DMS153 treated with DMSO at 0.1 percent for 48 hours (cell line): Measurements from ENCODE around the gene CCL18.
"Not testable (repeated sequence)": the region's sequence is repeated elsewhere in the genome, so short reads cannot be mapped to it uniquely, and the experiment has no call there.

Experiments used
- DNase-seq: peaks from one replicate; lab custom pipeline; 2025; ENCODE audit not compliant: unreplicated experiment; lab: John Stamatoyannopoulos, UW

Gene CCL18, protein sequence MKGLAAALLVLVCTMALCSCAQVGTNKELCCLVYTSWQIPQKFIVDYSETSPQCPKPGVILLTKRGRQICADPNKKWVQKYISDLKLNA

DNA sequence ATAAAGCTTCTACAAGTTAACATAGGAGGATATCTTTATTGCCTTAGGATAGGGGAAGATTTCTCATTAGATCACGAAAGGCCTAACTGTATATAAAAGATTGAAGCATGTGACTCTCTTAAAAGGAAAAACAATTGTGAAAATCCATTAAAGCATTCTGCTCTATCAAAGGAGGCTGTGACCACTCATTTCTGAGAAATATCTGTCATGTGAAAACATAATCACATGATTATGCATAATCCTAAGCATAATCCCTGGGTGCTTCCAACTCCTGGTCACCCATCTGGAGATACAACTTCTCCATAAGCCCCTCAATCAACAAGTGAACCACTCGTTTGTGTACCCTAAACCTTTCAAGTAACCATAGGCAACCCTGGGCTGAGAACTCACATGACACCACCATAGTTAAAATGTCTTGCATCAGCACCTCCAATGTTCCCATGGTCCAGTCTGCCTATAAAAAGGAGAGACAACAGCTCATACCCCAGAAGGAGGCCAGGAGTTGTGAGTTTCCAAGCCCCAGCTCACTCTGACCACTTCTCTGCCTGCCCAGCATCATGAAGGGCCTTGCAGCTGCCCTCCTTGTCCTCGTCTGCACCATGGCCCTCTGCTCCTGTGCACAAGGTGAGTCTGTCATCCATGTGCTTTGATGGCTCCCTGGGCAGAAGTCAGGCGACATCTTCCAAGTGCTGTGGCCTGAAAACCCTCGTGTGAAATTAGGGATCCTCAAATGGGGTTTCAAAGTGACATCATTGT is at the start of gene CCL18:
CCL18 (plus strand) TSS at position 487 of the 756 bp plus-strand sequence; CDS start at position 558, 71 bp downstream.
- no peak for DNase-seq

DNA sequence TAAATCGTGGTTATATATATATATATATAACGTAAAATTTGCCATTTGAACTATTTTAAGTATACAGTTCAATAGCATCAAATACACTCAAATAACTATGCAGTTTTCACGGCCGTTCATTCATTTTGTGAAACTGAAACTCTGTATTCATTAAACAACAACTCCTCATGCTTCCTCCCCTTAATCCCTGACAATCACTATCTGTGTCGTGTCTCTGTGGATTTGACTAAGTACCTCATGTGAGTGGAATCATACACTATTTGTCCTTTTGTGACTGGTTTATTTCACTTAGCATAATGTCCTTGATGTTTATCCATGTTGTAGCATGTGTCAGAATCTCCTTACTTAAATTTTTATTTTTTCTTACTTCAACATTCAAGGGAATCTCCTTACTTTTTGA is 49.1 kb upstream of the CCL18 start:
- DNase-seq = no peak

DNA sequence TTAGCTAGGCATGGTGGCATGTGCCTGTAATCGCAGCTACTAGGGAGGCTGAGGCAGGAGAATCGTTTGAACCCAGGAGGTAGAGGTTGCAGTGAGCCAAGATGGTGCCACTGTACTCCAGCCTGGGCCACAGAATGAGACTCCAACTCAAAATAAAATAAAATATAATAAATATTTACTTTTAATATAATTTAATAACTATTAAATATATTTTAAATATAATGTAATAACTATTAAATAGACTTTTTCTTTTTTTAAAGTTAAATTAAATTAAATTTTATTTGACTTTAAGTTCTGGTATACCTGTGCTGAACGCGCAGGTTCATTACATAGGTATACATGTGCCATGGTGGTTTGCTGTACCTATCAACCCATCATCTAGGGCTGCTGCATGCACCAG is 48.2 kb upstream of the CCL18 start:
- DNase-seq = not testable (repeated sequence)

DNA sequence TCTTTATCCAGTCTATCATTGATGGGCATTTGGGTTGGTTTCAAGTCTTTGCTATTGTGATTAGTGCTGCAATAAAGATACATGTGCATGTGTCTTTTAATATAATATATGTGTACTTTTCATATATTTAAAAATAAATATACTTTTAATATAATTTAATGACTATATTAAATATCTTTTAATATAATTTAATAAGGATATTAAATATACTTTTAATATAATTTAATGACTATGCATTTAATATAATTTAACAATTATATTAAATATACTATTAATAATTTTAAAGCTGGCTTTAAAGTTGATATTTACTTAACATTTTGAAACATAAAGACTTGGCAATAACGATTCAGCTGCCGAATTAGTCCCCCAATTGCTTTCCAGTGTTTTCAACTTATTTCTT is 47.5 kb upstream of the CCL18 start:
- no peak for DNase-seq

DNA sequence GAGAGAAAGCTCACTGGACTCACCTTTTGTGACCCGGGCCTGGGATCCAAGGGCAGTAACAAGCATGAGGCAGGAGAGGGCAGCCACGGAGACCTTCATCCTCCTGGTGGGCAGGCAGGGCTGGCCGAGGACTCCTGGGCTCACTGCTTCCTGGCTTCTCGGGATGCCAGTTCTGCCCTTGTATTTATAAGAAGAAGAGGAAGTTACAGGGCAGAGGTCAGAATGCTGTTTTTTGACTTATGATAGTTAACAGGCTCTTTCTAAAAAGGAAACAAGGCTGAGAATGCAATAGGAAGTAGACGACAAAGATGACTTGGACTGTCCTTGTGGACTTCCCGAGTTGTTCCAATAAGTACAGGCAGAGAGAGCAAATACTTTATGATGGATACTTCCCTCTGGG is 46.3 kb upstream of the CCL18 start, which contains the start of gene CCL23:
CCL23 (minus strand) TSS at position 174 of the 400 bp plus-strand sequence; CDS start at position 99, 75 bp downstream.
- DNase-seq = no peak

DNA sequence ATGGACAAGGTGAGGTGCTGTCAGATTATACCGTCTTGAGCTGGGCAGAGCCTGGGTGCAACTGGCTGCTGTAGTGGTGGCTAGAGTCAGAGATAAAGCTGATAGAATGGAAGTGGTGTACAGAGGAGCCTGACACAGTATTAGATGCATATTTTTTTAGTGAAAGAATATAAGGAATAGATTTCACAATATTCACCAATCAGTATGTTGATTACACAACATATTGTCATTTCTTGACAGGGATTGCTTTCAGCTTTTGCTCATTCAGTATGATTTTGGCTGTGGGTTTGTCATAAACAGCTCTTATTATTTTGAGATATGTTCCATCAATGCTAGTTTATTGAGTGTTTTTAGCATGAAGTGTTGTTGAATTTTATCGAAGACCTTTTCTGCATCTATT is 44.6 kb upstream of the CCL18 start:
- no peak for DNase-seq

DNA sequence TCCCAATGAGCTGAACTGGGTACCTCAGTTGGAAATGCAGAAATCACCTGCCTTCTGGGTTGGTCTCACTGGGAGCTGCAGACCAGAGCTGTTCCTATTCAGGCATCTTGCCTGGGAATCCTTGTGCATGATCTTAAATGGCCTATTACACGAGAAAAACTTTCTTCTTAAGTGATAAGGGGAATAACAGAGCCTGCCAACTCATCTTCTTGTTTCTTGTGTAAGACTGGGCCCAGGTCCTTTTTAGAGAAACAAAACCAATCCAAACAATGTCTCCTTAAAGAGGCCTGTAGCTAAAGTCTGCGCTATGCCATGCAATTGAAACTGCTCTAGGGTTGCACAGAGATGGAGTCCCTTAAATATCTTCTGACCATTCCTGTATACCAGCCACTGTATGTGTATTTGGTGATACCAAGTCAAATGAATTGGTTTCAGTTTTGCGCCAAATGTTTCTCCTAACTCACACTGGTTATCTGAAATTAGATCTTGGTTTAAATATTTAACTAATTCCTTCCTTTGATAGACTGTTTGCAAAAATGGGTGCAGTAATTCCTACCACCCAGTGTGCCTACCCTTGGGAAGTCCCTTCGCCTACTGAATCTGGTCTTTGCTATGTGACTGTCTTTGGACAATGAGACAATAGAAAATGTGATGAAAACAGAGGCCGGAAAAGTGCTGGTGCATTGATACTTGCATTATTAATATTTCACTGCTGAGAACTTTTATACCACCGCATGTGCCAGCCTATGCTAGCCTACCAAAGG is 39.8 kb upstream of the CCL18 start:
- no peak for DNase-seq

DNA sequence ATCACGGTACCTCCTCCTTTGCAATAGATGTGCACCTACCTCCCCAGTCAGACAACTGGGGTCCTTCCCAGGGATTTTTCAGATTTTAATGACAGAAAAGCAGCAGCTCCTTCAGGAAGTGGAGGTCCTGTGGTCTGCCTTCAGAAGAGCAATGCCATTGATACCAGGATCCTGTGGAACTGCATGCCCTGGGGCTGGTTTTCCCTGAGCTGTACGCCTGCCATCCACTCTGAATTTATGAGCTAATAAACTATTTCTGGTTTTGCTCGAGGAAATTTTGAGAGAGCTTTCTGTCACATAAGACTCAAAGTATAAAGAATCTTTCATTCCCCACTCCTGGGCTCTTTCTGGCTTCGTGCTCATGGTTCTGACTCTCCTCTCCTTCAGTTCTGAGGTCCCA is 36.3 kb upstream of the CCL18 start:
- DNase-seq = no peak

DNA sequence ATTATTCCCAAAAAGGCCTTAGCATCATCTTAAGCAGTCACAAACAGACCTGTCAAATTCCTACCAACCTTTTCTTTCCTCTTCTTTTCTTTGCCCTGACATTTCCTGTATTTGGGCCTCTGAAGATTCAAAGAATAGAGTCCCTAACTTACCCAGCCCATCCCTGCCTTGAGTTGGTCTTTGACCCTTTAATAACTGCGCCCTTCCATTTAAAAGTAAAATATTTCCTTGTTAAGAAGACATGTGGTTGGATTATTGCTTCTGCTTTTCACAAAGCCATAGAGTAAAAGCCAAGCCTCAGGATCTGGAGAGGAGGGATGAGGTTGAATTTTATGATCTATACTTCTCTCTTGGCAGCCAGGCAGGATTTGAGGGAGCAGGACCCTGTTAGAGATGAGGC is 33.1 kb upstream of the CCL18 start:
- no peak for DNase-seq

DNA sequence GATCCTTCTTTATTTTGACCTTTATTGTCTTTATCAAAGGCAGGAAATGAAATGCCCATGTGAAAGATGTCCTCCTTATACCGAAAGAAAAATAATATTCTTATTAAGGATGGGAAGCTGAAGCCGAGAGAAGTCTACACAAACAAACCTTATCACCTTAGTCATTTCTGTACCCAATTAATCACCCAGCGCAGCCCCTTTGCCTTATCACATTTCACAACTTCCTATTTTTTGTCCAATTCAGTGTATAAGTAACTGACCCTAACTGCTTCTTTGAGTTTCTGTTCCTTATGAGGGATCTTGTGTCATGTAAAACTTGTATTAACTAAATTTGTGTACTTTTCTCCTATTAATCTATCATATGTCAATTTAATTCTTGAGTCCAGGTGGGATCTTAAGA is 29.9 kb upstream of the CCL18 start:
- DNase-seq = no peak

DNA sequence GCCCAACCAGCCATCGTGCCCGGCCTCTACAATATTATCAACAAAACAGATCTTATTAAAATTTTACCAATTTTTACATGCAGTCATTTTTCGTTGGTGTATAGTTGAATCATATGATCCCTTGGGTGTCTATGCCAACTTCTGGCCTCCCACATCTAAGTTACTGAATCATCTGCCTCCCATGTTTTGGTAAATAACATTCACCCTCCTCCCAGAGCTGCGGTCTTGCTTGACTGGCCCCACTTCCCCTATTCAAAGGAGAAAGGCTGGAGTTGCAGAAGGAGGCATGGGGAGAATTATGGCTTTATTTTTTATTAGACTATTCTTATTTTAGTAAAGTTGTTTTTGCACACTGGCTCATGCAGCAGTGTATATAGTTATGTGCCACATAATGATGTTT is 27.8 kb upstream of the CCL18 start:
- no peak for DNase-seq

DNA sequence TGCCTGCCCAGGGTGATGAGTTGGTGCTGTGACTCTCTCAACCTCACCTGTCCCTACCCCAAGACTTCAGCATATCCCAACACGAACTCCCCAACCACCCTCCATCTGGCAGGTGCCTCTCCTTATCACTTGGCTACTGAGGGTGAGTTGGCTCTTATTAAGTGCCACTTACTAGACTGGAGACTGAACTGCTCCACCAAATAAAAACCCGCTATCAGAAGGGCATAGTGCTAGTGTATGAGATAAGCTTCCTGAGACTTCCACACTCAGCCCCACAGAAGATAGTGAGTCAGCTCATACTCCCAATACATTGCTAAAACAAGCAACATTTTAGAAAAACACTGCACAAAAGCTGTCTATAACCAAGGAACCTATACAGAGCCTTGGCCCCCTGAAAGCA is 16.0 kb upstream of the CCL18 start:
- DNase-seq = no peak

DNA sequence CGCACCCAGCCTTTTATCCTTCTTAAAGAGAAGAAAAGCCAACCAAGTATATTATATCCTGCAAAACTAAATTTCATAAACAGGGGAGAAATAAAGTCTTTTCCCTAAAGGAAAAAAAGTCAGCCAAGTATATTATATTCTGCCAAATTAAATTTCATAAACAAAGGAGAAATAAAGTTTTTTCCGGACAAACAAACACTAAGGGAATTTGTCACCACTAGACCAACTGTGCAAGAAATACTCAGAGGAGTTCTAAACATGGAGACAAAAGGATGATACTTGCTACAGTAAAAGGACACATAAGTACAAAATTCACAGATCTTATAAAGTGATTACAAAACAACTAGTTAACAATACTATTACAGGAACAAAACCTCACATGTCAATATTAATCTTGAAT is 14.4 kb upstream of the CCL18 start:
- DNase-seq = no peak

DNA sequence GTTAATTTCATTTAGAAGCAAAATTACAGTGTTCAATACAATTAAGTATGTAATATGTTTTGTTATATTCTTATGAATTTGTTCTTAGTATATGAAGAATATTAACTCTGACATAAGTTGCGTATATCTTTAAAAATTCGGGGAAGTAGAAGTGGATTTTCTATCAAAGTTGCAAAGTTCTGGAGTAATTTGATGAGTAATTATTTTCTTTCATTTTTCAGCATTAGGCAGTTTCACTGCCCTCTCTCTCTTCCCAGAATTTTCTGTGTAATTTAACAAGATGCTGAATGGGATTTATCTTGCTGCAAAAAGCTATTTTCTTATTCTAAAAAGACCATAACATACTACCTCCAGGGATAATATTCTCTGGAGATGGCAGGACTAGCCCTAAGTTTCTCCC is 8.9 kb upstream of the CCL18 start:
- no peak for DNase-seq

DNA sequence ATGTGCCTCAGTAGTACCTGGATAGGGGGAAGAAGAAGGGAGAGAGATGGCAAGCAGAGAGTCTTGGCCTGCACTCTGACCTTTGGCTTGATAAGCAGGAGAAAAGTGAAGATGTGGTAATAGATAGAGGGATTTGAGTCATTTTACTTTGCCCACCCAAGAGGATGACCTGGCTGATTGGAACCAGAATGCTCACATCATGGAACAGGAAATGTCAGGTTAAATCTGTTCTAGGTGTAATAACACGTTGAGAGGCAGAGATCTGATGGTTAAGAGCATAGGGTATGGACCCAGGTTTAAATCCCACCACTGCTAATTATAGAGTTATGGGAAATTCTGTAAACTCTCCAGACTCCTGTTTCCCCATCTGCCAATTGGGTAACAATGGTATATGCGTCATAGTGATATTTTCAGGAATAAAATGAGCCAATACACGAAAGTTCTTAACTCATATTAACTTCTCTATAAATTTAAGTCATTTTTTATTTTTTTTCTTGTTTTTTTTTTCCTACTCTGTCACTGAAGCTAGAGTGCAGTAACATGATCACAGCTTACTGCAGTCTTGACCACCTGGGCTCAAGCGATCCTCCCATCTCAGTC is 8.1 kb upstream of the CCL18 start:
- no peak for DNase-seq

DNA sequence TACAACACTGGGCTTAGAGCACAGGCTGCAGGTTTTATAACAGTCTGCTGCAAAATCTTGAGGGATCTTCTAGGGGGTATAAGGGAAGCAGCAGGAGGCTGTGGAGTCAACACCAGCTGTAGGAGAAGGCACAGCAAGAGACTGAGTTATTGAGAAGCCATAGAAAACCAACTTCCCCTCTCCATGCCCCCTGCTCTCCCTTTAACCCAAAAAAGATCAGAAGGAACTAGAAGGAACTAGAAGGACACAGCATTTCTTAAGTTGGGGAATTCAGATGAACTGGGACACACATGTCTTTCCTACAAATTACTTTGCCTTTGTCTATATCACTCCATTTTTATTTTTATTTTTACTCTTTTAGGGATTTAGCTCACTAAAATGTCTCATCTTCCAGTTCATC is 6.2 kb upstream of the CCL18 start:
- DNase-seq = no peak

DNA sequence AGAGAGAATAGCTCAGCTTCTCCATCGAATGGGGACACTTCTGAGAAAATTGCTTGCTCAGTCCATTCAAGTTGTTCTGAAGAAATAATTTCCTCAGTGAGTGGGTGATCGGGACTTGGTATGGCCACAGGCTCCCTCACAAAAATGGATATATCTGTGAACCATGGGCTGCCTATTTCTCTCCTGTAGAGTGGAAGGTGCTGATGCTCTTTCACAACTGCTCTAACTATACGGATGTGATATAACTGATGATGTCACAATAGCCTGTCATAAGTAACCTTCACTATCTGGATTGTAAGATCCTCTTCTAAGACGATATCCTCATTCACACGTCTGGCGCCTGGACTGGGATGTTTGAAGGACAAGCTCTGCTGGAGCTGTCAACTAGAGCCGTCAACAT is 4.7 kb upstream of the CCL18 start:
- DNase-seq = no peak

DNA sequence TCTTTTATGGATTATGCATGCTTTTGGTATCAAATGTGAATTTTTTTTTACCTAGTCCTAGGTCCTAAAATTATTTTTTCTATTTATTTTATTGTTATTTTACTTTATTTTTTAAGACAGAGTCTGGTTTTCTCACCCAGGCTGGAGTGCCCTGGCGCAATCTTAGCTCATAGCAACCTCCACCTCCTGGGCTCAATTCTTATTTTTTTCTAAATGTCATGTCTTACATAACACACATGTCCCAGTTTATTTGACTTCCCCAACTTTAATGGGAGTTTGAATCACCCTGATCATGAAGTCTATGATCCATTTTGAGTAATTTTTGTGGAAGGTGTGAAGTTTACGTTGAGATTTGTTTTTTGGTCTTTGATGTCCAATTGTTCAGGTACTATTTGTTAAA is 3.3 kb upstream of the CCL18 start:
- no peak for DNase-seq

DNA sequence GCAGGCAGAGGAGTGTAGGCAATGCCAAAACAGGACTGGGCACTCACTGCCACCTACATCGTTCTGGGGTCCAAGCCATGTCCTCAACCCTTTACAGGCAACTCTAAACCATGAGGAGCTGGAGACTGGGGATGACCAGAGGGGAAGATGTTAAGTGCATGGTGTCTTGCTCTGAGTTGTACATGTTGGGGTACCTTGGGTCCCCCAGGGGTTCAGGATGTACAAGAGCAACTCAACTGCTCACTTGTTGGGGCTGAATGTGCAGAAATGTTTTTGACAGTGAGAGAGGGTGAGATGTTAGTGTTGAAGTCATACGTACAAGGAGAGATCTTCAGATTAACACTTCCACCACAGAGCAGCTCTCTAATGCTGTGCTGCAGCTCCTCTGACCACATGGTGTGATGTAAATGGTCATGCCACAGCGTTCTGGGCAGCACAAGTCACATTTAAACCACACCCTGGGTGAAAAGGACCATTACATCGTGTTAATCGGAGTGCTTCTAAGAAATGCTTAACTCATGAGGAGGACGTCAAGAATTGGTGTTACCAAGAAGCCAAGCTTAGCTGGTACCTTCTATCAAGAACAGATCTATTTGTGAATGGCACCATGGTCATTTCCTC is 2.4 kb downstream of the CCL18 start:
- DNase-seq = no peak

DNA sequence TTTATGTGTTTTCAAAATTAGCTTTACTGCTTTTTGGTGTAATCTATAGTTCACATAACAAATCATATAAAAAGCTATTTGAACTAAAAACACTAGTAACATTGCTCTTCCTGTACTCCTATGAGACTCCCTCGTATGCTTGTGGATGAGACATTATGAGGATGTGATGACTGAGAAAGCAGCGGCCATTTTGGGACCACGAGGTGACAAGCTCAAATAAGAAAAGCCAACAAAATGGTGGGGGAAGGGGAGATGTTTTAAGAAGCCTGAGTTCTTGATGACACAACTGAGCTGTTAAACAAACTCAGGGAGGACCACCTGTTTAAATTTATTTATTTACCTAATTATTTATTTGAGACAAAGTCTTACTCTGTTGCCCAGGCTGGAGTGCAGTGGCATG is 4.5 kb downstream of the CCL18 start:
- no peak for DNase-seq

DNA sequence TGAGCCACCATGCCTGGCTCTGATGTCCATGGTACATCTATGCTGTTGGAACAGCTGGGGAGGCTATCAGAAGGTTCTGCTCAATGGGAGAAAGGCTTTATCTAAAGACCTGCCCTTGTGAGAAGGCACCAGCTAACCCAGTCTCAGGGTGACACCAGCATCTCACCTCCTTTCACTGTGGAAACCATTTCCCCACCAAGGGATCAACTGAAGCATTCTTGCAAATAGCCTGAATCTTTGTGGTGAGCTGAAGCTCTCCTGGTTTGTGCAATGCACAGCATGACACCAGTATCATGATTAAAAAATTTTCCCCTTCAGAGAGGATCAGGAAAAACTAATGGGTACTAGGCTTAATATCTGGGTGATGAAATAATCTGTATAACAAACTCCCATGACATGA is 5.1 kb downstream of the CCL18 start:
- DNase-seq = no peak
